Activated CD4-positive, alpha-beta memory T cell treated with anti-CD3 and anti-CD28 coated beads for 36 hours (primary cell): Measurements from ENCODE around the gene YEATS2. TPM values are rescaled to one million over a fixed set of nuclear protein-coding genes. Genes with fewer than 3 reads are reported as not detected.

Experiments used
- CTCF ChIA-PET: fragments of 350-600 bp; sonication (Branson Sonifier 250); formaldehyde crosslinking; loops from one replicate; lab custom pipeline; 2021; ENCODE audit warnings: antibody characterized with exemption, inconsistent platforms; lab: Charles Lee
- POLR2A ChIA-PET: fragments of 350-600 bp; sonication (Branson Sonifier 250); formaldehyde crosslinking; loops from one replicate; lab custom pipeline; 2021; ENCODE audit warnings: antibody characterized with exemption; lab: Charles Lee
- DNase-seq: peaks from one replicate; pipeline ENCODE4 v3.0.0-alpha.2; 2020
- H3K27ac Mint-ChIP-seq: one replicate; pipeline ENCODE4 v1.8.0; 2021; ENCODE audit warnings: mixed read lengths
- H3K27me3 Mint-ChIP-seq: one replicate; pipeline ENCODE4 v1.8.0; 2021; ENCODE audit warnings: mixed read lengths
- H3K36me3 Mint-ChIP-seq: one replicate; pipeline ENCODE4 v1.8.0; 2021; ENCODE audit warnings: mixed read lengths
- H3K4me1 Mint-ChIP-seq: one replicate; pipeline ENCODE4 v1.8.0; 2021; ENCODE audit warnings: low read depth, mixed read lengths
- H3K4me3 Mint-ChIP-seq: one replicate; pipeline ENCODE4 v1.8.0; 2021; ENCODE audit warnings: mild to moderate bottlenecking, mixed read lengths
- H3K9me3 Mint-ChIP-seq: one replicate; pipeline ENCODE4 v1.8.0; 2021; ENCODE audit warnings: mixed read lengths
- intact Hi-C: fragments of 100-400 bp; cut with micrococcal nuclease; formaldehyde crosslinking; loops from one replicate; pipeline ENCODE4 v1.15.1; 2023
- total RNA-seq, 2 experiments: library from RNA; stranded (reverse); gene quantifications; one replicate each; pipeline ENCODE4 v1.2.3, GENCODE V29; 2021

Gene YEATS2
- total RNA-seq, 2 experiments from 2014 or later = 45.4 to 48.8 TPM

DNA sequence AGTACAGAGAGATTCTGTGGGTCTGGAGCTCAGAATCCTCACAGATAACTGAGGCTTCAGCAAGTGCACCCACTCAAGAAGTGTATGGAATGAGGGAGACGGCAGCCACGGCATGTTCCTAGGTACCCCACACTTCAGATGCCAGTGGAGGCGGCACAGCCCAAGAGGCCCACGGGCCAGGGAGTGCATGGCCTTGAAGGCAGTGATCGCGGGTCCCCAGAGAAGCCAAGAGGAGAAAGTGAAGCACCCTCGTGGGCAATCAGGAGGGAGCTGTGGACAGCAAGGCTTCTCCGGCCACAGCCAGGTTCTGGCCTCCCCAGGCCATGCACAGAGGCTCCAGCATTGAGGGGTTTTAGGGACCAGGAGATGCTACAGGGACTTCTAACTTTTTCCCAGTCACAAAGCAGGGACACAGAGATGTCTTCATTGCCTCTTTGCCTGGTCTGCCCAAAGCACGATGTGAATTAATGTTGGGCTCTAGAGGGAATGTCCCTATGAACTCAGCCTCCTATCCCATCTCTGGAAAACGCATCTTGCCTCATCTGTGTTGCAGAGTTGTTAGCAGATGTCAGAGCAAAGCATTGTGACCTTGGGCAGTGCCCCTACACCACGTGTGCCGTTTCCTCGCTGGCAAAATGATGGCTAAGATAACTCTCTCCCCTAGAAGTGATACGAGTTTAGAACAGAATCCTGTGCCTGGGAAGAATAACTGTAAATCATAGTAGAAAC lies 130.4 kb downstream of the YEATS2 start:
- Mint-ChIP-seq H3K4me1 (peaks cover 12% of the 10 kb centered on the region), H3K4me3 (no peak overlapping the region), H3K27ac (no peak overlapping the region), H3K27me3 (peaks cover 4% of the 10 kb centered on the region), H3K9me3 (no peaks in the 10 kb centered on the region), H3K36me3 (peaks cover 6% of the 10 kb centered on the region)
- ChIA-PET CTCF (no interaction called here), POLR2A (interaction anchor here (0.8 kb wide), 1 partner anchor 12 kb away, joined by 3 read pairs; no protein-coding TSS in a partner anchor)
- intact Hi-C loops = loop anchor here (5.0 kb wide), 1 partner anchor 54 kb away; the partner anchor contains the start of gene PARL
- no peak for DNase-seq

DNA sequence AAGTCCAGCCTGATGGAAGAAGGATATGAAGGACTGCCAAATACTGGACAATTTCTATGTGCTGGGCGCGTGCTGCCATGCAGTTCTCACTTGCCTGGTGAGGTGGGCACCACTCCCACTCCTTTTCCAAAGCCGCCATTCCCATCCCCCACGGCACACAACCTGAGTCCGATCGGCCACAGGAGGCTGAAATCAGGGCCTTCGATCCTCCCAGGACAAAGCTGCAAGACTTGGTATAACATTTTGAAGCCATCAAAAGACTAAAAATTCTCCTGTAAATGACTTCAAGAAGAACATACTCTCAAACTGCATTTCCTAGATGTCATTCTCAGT lies 130.9 kb downstream of the YEATS2 start:
- H3K36me3 Mint-ChIP-seq = peaks cover 8% of the 10 kb centered on the region
- intact Hi-C loops = loop anchor here (5.0 kb wide), 1 partner anchor 54 kb away; the partner anchor contains the start of gene PARL
- CTCF ChIA-PET = no interaction called here
- POLR2A ChIA-PET = no interaction called here
- H3K4me3 Mint-ChIP-seq = no peak overlapping the region
- H3K27ac Mint-ChIP-seq = no peak overlapping the region
- peaks cover 12% of the 10 kb centered on the region for H3K4me1 Mint-ChIP-seq
- H3K27me3 Mint-ChIP-seq = peaks cover 4% of the 10 kb centered on the region
- H3K9me3 Mint-ChIP-seq = no peaks in the 10 kb centered on the region
- no peak for DNase-seq

DNA sequence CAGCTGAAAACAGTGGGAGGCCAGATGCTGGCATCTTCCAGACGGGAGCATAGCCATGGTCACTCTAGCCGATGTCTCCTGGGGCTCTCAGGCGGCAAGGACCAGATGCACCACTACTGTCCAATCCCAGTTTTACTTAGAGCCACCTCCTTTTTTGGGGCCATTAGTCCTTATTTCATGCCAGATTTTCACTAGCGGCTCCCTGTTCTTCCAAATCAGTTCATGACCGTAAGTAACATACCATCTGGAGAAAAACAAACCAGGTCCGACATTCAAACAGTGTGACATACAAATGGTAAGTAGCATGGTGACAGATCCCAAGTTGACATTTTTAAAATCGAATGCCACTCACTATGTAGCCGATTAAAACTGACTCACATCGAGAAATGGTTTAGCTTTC lies 131.9 kb downstream of the YEATS2 start:
- H3K36me3 Mint-ChIP-seq = peaks cover 14% of the 10 kb centered on the region
- ChIA-PET POLR2A (no interaction called here), CTCF (no interaction called here)
- peaks cover under 1% of the 10 kb centered on the region for H3K27me3 Mint-ChIP-seq
- no peak for DNase-seq
- intact Hi-C loops = loop anchor here (5.0 kb wide), 1 partner anchor 53 kb away; the partner anchor contains the start of gene PARL
- no peak overlapping the region for H3K4me3 Mint-ChIP-seq
- H3K9me3 Mint-ChIP-seq = no peaks in the 10 kb centered on the region
- peaks cover 4% of the 10 kb centered on the region for H3K4me1 Mint-ChIP-seq
- H3K27ac Mint-ChIP-seq = no peak overlapping the region

DNA sequence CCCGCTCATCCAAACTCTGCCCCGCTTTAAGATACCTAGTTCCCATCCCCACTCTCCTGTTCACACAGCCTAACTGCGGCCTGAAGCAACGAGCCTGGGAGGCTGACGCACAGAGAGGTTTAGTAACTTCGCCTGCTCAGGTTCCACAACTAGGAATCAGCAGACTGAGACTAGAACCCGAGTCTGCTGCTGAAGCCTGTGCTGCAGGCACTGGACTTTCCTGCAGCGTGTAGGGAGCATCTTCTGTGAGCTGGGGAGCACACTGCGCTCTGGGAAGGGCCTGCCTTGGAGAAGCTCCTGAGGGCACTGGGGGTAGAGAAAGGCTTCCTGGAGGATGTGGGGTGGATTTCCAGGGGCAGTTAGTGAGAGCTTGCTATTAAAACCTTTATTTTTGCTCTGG lies 132.6 kb downstream of the YEATS2 start:
- Mint-ChIP-seq H3K27ac (no peak overlapping the region), H3K27me3 (no peaks in the 10 kb centered on the region), H3K9me3 (no peaks in the 10 kb centered on the region), H3K36me3 (peaks cover 15% of the 10 kb centered on the region), H3K4me1 (peaks cover 3% of the 10 kb centered on the region), H3K4me3 (no peak overlapping the region)
- intact Hi-C loops = no loop called here
- no peak for DNase-seq
- CTCF ChIA-PET = no interaction called here
- POLR2A ChIA-PET = no interaction called here

DNA sequence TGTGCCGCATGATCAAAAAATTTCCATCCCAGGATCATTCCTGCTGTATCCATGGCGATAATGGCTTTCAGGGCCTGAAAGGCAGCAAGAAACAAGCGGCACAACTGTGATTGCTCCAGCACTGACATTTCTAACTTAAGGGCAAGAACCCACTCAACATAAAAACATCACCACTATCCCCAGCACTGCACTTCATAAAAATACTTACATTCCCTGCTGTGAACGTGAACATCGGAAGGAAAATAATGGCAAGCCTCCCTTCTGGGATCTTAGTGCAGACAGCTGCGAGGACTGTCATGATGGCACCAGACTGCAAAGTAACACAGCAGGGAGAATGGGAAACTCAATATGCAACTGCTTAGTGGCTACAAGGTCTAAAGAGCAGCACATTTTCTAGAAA lies 135.9 kb downstream of the YEATS2 start:
- Mint-ChIP-seq H3K27me3 (no peaks in the 10 kb centered on the region), H3K4me1 (peaks cover 3% of the 10 kb centered on the region), H3K27ac (no peak overlapping the region), H3K36me3 (peaks cover 15% of the 10 kb centered on the region), H3K4me3 (no peak overlapping the region), H3K9me3 (no peaks in the 10 kb centered on the region)
- intact Hi-C loops = no loop called here
- no peak for DNase-seq
- ChIA-PET CTCF (no interaction called here), POLR2A (no interaction called here)

DNA sequence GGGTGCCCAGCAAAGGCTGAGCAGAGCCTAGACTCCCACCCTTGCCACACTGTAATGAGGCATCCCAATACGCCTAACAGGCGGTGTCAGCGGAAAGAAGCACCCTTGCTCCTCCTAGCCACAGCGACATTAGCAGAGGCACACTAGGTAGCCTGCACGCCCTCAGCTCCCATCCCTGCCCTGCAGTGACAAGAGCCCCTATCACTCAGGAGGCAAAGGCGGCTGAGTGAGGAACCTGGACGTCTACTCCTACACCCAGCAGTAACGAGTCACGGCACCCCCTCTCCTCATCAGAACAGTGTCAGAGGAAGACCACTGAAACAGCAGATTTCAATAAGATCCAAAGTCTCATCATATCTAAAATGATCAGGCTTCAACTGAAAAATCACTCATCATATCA lies 139.8 kb downstream of the YEATS2 start:
- H3K9me3 Mint-ChIP-seq = no peaks in the 10 kb centered on the region
- peak; percentile 28 for DNase-seq
- H3K4me3 Mint-ChIP-seq = no peak overlapping the region
- no peak overlapping the region for H3K27ac Mint-ChIP-seq
- peaks cover 3% of the 10 kb centered on the region for H3K4me1 Mint-ChIP-seq
- intact Hi-C loops = no loop called here
- no peaks in the 10 kb centered on the region for H3K27me3 Mint-ChIP-seq
- peaks cover 30% of the 10 kb centered on the region for H3K36me3 Mint-ChIP-seq
- POLR2A ChIA-PET = no interaction called here
- CTCF ChIA-PET = no interaction called here

DNA sequence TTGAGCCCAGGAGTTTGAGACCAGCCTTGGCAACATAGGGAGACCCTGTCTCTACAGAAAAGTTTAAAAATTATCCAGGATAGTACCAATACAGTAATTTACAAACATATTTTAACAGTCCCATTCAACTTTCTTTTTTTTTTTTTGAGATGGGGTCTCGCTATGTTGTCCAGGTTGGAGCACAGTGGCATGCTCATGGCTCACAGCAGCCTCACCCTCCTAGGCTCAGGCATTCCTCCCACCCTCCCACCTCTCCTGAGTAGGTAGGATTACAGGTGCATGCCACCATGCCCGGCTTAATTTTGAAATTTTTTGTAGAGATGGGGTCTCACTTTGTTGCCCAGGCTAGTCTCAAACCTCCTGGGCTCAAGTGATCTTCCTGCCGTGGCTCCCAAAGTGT lies 140.3 kb downstream of the YEATS2 start:
- intact Hi-C loops = no loop called here
- no peak overlapping the region for H3K4me3 Mint-ChIP-seq
- DNase-seq = no peak
- peaks cover 26% of the 10 kb centered on the region for H3K36me3 Mint-ChIP-seq
- peaks cover 3% of the 10 kb centered on the region for H3K4me1 Mint-ChIP-seq
- ChIA-PET POLR2A (no interaction called here), CTCF (no interaction called here)
- H3K27ac Mint-ChIP-seq = no peak overlapping the region
- H3K27me3 Mint-ChIP-seq = no peaks in the 10 kb centered on the region
- no peaks in the 10 kb centered on the region for H3K9me3 Mint-ChIP-seq

DNA sequence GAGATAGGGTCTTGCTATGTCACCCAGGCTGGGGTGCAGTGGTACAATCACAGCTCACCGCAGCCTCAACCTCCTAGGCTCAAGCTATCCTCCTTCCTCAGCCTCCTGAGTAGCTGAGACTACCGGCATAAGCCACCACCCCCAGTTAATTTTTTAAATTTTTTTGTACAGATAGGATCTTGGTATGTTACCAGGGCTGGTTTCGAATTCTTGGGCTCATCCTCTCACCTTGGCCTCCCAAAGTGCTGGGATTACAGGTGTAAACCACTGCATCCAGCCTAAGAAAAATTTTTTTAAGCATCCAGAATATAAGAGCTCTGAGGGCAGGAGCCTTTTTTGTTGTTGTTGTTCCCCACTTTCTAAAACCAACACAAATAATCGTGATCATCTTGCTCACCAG lies 142.2 kb downstream of the YEATS2 start:
- Mint-ChIP-seq H3K9me3 (no peaks in the 10 kb centered on the region), H3K36me3 (peaks cover 20% of the 10 kb centered on the region), H3K4me3 (no peak overlapping the region), H3K27ac (no peak overlapping the region), H3K4me1 (peaks cover 7% of the 10 kb centered on the region), H3K27me3 (no peaks in the 10 kb centered on the region)
- POLR2A ChIA-PET = no interaction called here
- intact Hi-C loops = no loop called here
- CTCF ChIA-PET = no interaction called here
- no peak for DNase-seq

DNA sequence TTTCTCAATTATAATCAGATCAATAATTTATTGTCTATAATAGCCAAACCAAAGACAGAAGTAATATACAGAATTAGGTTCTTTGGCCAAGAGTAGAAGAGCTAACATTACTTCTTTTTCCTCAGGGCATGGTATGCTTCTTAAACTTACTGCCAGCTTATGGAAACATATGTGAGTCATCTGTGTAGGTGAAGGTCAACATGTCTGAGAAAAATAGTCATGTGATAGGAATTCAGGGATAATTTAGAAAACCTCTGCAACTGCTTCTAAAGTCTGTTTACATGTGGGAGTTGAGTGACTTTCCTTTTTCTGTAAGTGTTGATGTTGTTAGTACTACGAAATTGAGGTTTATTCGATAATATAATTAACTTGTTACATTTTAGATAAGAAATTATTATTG lies 147.0 kb downstream of the YEATS2 start:
- POLR2A ChIA-PET = interaction anchor here (0.6 to 1.3 kb wide), 3 partner anchors 40 to 147 kb away, joined by 3 read pairs; partner anchors contain the start of gene PARL

DNA sequence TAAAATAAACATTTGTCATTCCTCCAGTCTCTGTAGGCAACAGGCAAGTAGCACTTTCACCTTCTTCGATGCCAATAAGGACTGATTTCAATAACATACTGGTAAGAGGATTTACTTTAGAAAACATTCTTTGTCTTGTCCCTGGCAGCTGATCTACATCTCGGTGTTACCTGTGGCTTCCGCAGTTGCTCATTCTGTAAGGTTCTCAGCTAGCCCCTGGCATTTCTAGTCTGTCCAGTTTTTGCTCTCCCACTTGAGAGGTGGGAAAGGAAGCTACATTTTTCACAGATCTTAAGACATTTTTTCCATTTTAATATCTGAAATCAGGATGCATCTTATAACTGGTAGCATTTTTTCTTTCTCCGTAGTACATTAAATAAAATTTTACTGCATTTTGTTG lies 147.5 kb downstream of the YEATS2 start:
- H3K27ac Mint-ChIP-seq = no peak overlapping the region
- peaks cover 10% of the 10 kb centered on the region for H3K4me1 Mint-ChIP-seq
- intact Hi-C loops = no loop called here
- H3K4me3 Mint-ChIP-seq = no peak overlapping the region
- ChIA-PET CTCF (no interaction called here), POLR2A (no interaction called here)
- H3K9me3 Mint-ChIP-seq = no peaks in the 10 kb centered on the region
- H3K27me3 Mint-ChIP-seq = no peaks in the 10 kb centered on the region
- DNase-seq = no peak
- H3K36me3 Mint-ChIP-seq = peaks cover 32% of the 10 kb centered on the region

More for the DNA sequence above, 147.0 kb downstream of the YEATS2 start:
- Mint-ChIP-seq H3K9me3 (no peaks in the 10 kb centered on the region), H3K27me3 (no peaks in the 10 kb centered on the region), H3K4me1 (peaks cover 10% of the 10 kb centered on the region), H3K27ac (no peak overlapping the region), H3K4me3 (no peak overlapping the region), H3K36me3 (peaks cover 34% of the 10 kb centered on the region)
- no peak for DNase-seq
- CTCF ChIA-PET = interaction anchor here (0.6 kb wide), 1 partner anchor 40 kb away, joined by 3 read pairs; the partner anchor contains the start of gene PARL
- intact Hi-C loops = no loop called here

DNA sequence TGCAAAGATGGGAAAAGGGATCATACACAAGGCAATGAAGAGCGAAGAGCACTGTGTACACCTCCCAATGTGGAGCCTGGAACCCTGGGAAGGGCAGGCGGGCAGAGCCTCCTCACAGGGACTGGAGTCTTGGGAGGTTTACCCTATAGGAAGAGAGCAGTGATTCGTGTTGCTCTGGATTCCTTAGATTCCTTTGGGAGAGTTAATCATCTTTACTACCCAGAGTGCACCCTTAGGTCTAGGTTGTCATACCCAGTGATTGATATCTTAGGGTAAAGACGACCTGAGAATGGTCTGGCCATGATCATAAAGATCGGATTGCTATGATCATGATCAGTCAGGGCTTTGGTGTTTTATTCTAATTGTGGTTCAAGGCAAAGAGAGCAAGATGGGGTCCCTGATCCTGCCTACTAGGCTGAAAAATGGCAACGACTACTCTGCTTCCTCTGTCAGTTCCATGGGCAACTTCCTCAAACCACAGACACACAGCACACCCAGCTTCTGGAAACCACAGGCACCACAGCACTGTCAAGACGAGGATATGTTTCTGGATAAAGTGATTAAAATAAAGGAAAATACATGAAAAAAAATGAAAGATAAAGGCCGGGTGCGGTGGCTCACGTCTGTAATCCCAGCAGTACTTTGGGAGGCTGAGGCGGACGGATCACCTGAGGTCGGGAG lies 148.2 kb downstream of the YEATS2 start:
- Mint-ChIP-seq H3K27me3 (no peaks in the 10 kb centered on the region), H3K4me3 (no peak overlapping the region), H3K27ac (no peak overlapping the region), H3K9me3 (no peaks in the 10 kb centered on the region), H3K4me1 (peaks cover 10% of the 10 kb centered on the region), H3K36me3 (peaks cover 33% of the 10 kb centered on the region)
- ChIA-PET POLR2A (no interaction called here), CTCF (no interaction called here)
- intact Hi-C loops = no loop called here
- DNase-seq = no peak

DNA sequence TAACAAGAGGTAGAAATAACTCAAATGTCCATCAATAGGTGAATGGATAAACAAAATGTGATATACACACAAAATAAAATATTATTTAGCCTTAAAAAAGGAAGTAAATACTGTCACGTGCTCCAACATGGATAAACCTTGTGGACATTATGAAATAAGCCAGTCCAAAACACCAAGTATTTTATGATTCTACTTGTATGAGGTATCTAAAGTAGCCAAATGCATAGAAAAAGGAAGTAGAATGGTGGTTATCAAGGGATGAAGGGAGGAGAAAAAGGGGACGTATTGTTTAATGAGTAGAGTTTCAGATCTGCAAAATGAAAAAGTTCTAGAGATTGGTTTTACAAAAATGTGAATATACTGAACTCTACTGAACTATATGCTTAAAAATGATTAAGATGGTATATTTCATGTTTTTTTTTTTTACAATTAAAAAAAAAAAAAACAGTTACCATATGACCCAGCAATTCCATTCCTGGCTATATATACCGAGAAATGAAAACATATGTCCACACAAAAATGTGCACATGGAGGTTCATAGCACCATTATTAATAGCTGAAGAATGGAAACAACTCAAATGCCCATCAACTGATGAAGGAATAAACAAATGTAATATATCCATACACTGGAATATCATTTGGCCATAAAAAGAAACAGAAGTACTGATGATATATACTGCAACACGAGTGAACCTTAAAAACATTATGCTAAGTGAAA lies 156.9 kb downstream of the YEATS2 start:
- POLR2A ChIA-PET = no interaction called here
- peaks cover 39% of the 10 kb centered on the region for H3K36me3 Mint-ChIP-seq
- intact Hi-C loops = no loop called here
- DNase-seq = no peak
- no peak overlapping the region for H3K4me3 Mint-ChIP-seq
- H3K27ac Mint-ChIP-seq = no peak overlapping the region
- CTCF ChIA-PET = no interaction called here
- no peaks in the 10 kb centered on the region for H3K27me3 Mint-ChIP-seq
- H3K9me3 Mint-ChIP-seq = no peaks in the 10 kb centered on the region
- no peaks in the 10 kb centered on the region for H3K4me1 Mint-ChIP-seq
